SK-N-MC (cell line): ENCODE data around the gene TBPL2.

Source experiments
- EZH2 ChIP-seq: fragments of 200-600 bp; sonication (generic); IDR thresholded peaks from one replicate; pipeline ENCODE4 v1.6.1; 2017; ENCODE audit warnings: antibody characterized with exemption
- POLR2AphosphoS5 ChIP-seq: IDR thresholded peaks from 2 replicates; pipeline ENCODE4 v1.6.1; 2012; ENCODE audit warnings: mild to moderate bottlenecking, low read depth, low read length, borderline replicate concordance

DNA sequence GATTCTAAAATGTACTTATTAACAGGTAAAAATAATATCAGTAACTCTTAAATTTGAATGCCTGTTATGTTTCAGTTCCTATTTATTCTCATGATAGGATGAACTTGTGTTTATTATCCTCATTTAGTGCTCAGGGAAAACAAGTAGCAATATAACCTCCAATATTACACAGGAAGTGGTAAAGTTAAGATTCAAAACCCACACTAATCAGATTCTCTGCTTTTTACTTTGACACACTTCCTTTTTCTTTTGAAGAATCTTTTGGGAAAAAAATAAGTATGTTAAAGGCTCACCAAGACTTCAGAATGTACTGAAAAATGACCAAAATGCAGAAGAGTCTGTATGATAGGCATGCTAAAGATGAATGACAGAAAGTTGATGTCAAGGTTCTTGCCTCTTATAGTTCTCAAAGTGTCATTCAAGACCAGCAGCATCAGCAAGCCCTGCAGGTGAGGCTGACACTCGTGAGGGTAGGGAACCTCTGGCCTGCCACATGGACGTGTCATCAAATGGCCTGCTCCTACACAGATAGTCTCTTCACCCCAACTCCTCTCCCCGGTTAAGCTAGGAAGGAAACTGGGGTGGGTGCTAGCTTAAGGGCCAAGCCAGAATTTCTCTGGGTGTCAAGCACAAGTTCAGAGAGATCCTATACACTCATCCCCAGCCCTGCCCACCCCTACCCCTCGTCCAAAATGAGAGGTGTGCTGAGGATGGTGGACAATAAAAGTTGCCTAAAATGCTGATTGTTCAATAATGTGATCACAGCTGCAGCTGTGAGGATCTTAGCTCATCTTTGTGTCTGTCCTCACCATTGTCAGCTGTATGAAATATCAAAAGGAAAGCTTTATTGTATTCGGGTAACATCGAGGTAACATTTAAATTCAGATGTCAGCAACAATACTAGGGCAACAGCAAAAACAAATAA is 6.3 kb downstream of the TBPL2 start:
- TF ChIP-seq EZH2 (no peak), POLR2AphosphoS5 (no peak)
